Naive thymus-derived CD8-positive, alpha-beta T cell (primary cell): ENCODE measurements around the gene UTF1. TPM values are rescaled to one million over a fixed set of nuclear protein-coding genes. Genes with fewer than 3 reads are reported as not detected.

ENCODE experiments used
- ATAC-seq, 2 donors: fragments of 150-1000 bp; cut with Tn5 transposase in 1 of 2; sonication (Bioruptor Pico), chemical (Tn5 transposase) in 1 of 2; 1 replicate in 1 of 2; 2 replicates in 1 of 2; pipeline ENCODE4 v1.10.0; 2021; ENCODE audit warnings: mild to moderate bottlenecking in 2 of 2, moderate library complexity in 2 of 2
- POLR2A ChIA-PET: fragments of 350-600 bp; sonication (Branson Sonifier 250); formaldehyde crosslinking; loops from one replicate; lab custom pipeline; 2021; ENCODE audit warnings: antibody characterized with exemption; lab: Charles Lee
- DNase-seq, 10 donors: peaks; one replicate each; pipeline versions ENCODE4 v3.0.0 to v3.0.0-alpha.2; 2020 to 2022
- H3K27ac Mint-ChIP-seq, 10 donors: one replicate each; pipeline ENCODE4 v1.8.0; 2020 to 2022; ENCODE audit warnings: mild to moderate bottlenecking in 10 of 10, mixed read lengths in 10 of 10, moderate library complexity in 4 of 10, inconsistent platforms in 1 of 10
- H3K27me3 Mint-ChIP-seq, 5 donors: one replicate each; pipeline ENCODE4 v1.8.0; 2021 to 2022; ENCODE audit warnings: mixed read lengths in 5 of 5
- H3K36me3 Mint-ChIP-seq, 3 donors: one replicate each; pipeline ENCODE4 v1.8.0; 2020 to 2022; ENCODE audit warnings: mixed read lengths in 3 of 3, mild to moderate bottlenecking in 2 of 3, inconsistent platforms in 1 of 3
- H3K4me1 Mint-ChIP-seq, 4 donors: one replicate each; pipeline ENCODE4 v1.8.0; 2021 to 2022; ENCODE audit warnings: mixed read lengths in 4 of 4
- H3K4me3 Mint-ChIP-seq, 10 donors: one replicate each; pipeline ENCODE4 v1.8.0; 2020 to 2022; ENCODE audit warnings: mild to moderate bottlenecking in 10 of 10, mixed read lengths in 10 of 10, moderate library complexity in 6 of 10, inconsistent platforms in 1 of 10
- H3K9me3 Mint-ChIP-seq, 9 donors: one replicate each; pipeline ENCODE4 v1.8.0; 2020 to 2022; ENCODE audit warnings: mixed read lengths in 9 of 9, mild to moderate bottlenecking in 3 of 9, inconsistent platforms in 1 of 9, moderate library complexity in 1 of 9
- polyA plus RNA-seq, 3 donors: library from polyadenylated mRNA; unstranded; fragments of 300-500 nt; fragmentation: Illumina TruSeq; gene quantifications; one replicate each; pipeline ENCODE4 v1.2.3, GENCODE V29; 2021
- total RNA-seq, 8 experiments: library from RNA in 2 of 8; stranded (reverse) in 2 of 8; gene quantifications; one replicate each; pipeline ENCODE4 v1.2.3 and lab custom pipeline; 2021 to 2026

UTF1 gene
- total and polyA plus RNA-seq, 5 experiments from 2014 or later: not detected

- H3K4me1 Mint-ChIP-seq: peaks cover 7 to 28% (median 23%) of the 10 kb centered on the region in 4 donors
- no peaks in the 10 kb centered on the region for H3K36me3 Mint-ChIP-seq
- no peak overlapping the region for H3K27ac Mint-ChIP-seq
- DNase-seq (no peak), ATAC-seq (peak; percentile 31 to 53)
- peaks cover 22 to 69% (median 52%) of the 10 kb centered on the region in 5 donors for H3K27me3 Mint-ChIP-seq
- peak overlapping the region in 1 of 10 donors; percentile 76 for H3K4me3 Mint-ChIP-seq
- H3K9me3 Mint-ChIP-seq: peaks cover 0 to 3% (median 0%) of the 10 kb centered on the region in 9 donors
- POLR2A ChIA-PET: no interaction called here
Measured at GRCh38 chr10:133236401-133237240, 6.6 kb downstream of the UTF1 start.

- DNase-seq (no peak), ATAC-seq (no peak)
- H3K4me1 Mint-ChIP-seq: peaks cover 7 to 33% (median 25%) of the 10 kb centered on the region in 4 donors
- H3K36me3 Mint-ChIP-seq: no peaks in the 10 kb centered on the region
- POLR2A ChIA-PET: no interaction called here
- peaks cover 20 to 67% (median 48%) of the 10 kb centered on the region in 5 donors for H3K27me3 Mint-ChIP-seq
- no peak overlapping the region for H3K27ac Mint-ChIP-seq
- peak overlapping the region in 3 of 10 donors; percentile 55 to 67 (median 57) for H3K4me3 Mint-ChIP-seq
- H3K9me3 Mint-ChIP-seq: peaks cover 0 to 3% (median 0%) of the 10 kb centered on the region in 9 donors
Measured at GRCh38 chr10:133237241-133237587, 7.2 kb downstream of the UTF1 start.

GRCh38 chr10:133237588-133238465, 7.8 kb downstream of the UTF1 start, which contains the start of gene VENTX:
Gene VENTX (plus strand): TSS chr10:133237855. CDS start chr10:133237915, 60 bp downstream.
- no peak for ATAC-seq
- peaks cover 11 to 38% (median 29%) of the 10 kb centered on the region in 4 donors for H3K4me1 Mint-ChIP-seq
- DNase-seq: no peak
- peaks cover 20 to 67% (median 54%) of the 10 kb centered on the region in 5 donors for H3K27me3 Mint-ChIP-seq
- no peaks in the 10 kb centered on the region for H3K36me3 Mint-ChIP-seq
- peak within 1 kb of the TSS in 6 of 10 donors; percentile 22 to 76 (median 61) for H3K4me3 Mint-ChIP-seq
- H3K27ac Mint-ChIP-seq: no peak within 1 kb of the TSS
- POLR2A ChIA-PET: no interaction called here
- H3K9me3 Mint-ChIP-seq: peaks cover 0 to 3% (median 0%) of the 10 kb centered on the region in 9 donors

GRCh38 chr10:133238466-133238804, 8.4 kb downstream of the UTF1 start:
- H3K27ac Mint-ChIP-seq: no peak overlapping the region
- peaks cover 24 to 66% (median 55%) of the 10 kb centered on the region in 5 donors for H3K27me3 Mint-ChIP-seq
- POLR2A ChIA-PET: no interaction called here
- no peak for ATAC-seq
- no peaks in the 10 kb centered on the region for H3K36me3 Mint-ChIP-seq
- peaks cover 11 to 43% (median 32%) of the 10 kb centered on the region in 4 donors for H3K4me1 Mint-ChIP-seq
- DNase-seq: no peak
- H3K4me3 Mint-ChIP-seq: peak overlapping the region in 5 of 10 donors; percentile 22 to 65 (median 52)
- H3K9me3 Mint-ChIP-seq: peaks cover 0 to 3% (median 0%) of the 10 kb centered on the region in 9 donors

- POLR2A ChIA-PET: no interaction called here
- Mint-ChIP-seq H3K27me3 (peaks cover 17 to 57% (median 51%) of the 10 kb centered on the region in 5 donors), H3K9me3 (peaks cover 0 to 3% (median 0%) of the 10 kb centered on the region in 9 donors), H3K36me3 (no peaks in the 10 kb centered on the region), H3K4me3 (no peak overlapping the region), H3K27ac (no peak overlapping the region), H3K4me1 (peaks cover 11 to 41% (median 30%) of the 10 kb centered on the region in 4 donors)
- DNase-seq (no peak), ATAC-seq (no peak)
Measured at GRCh38 chr10:133239990-133240389, 10.0 kb downstream of the UTF1 start.

- peak overlapping the region in 1 of 10 donors; percentile 11 for H3K27ac Mint-ChIP-seq
Measured at GRCh38 chr10:133241501-133242205, 11.6 kb downstream of the UTF1 start.

GRCh38 chr10:133242611-133243356, 12.8 kb downstream of the UTF1 start:
- Mint-ChIP-seq H3K4me3 (peak overlapping the region in 8 of 10 donors; percentile 3 to 73 (median 30)), H3K4me1 (peaks cover 8 to 32% (median 25%) of the 10 kb centered on the region in 4 donors), H3K27ac (peak overlapping the region in 3 of 10 donors; percentile 14 to 63 (median 34)), H3K9me3 (peaks cover 0 to 3% (median 0%) of the 10 kb centered on the region in 9 donors), H3K36me3 (no peaks in the 10 kb centered on the region), H3K27me3 (peaks cover 15 to 57% (median 47%) of the 10 kb centered on the region in 5 donors)
- POLR2A ChIA-PET: no interaction called here
- DNase-seq (no peak), ATAC-seq (no peak)

More at GRCh38 chr10:133241501-133242205, 11.6 kb downstream of the UTF1 start:
- ATAC-seq (peak; percentile 48 to 65), DNase-seq (peak in 1 of 10 donors; percentile 26)
- H3K9me3 Mint-ChIP-seq: peaks cover 0 to 3% (median 0%) of the 10 kb centered on the region in 9 donors
- no peaks in the 10 kb centered on the region for H3K36me3 Mint-ChIP-seq
- peaks cover 15 to 60% (median 45%) of the 10 kb centered on the region in 5 donors for H3K27me3 Mint-ChIP-seq
- POLR2A ChIA-PET: no interaction called here
- H3K4me3 Mint-ChIP-seq: peak overlapping the region; percentile 65 to 87 (median 83)
- H3K4me1 Mint-ChIP-seq: peaks cover 8 to 32% (median 26%) of the 10 kb centered on the region in 4 donors

- H3K27me3 Mint-ChIP-seq: peaks cover 14 to 53% (median 45%) of the 10 kb centered on the region in 5 donors
- no peak for DNase-seq
Measured at GRCh38 chr10:133243593-133243992, 13.6 kb downstream of the UTF1 start.

GRCh38 chr10:133245439-133246235, 15.6 kb downstream of the UTF1 start:
- H3K4me1 Mint-ChIP-seq: peaks cover 15 to 25% (median 21%) of the 10 kb centered on the region in 4 donors
- no peak for DNase-seq
- H3K27ac Mint-ChIP-seq: no peak overlapping the region
- H3K9me3 Mint-ChIP-seq: no peaks in the 10 kb centered on the region
- POLR2A ChIA-PET: no interaction called here
- no peaks in the 10 kb centered on the region for H3K36me3 Mint-ChIP-seq
- H3K4me3 Mint-ChIP-seq: no peak overlapping the region
- peaks cover 11 to 40% (median 33%) of the 10 kb centered on the region in 5 donors for H3K27me3 Mint-ChIP-seq
- no peak for ATAC-seq

More at GRCh38 chr10:133243593-133243992, 13.6 kb downstream of the UTF1 start:
- no peak overlapping the region for H3K27ac Mint-ChIP-seq
- H3K36me3 Mint-ChIP-seq: no peaks in the 10 kb centered on the region
- H3K9me3 Mint-ChIP-seq: peaks cover 0 to 3% (median 0%) of the 10 kb centered on the region in 9 donors
- peak overlapping the region in 1 of 10 donors; percentile 11 for H3K4me3 Mint-ChIP-seq
- H3K4me1 Mint-ChIP-seq: peaks cover 8 to 31% (median 25%) of the 10 kb centered on the region in 4 donors
- no peak for ATAC-seq
- POLR2A ChIA-PET: no interaction called here

GRCh38 chr10:133246236-133246626, 16.2 kb downstream of the UTF1 start:
- Mint-ChIP-seq H3K27ac (no peak overlapping the region), H3K27me3 (peaks cover 8 to 34% (median 27%) of the 10 kb centered on the region in 5 donors), H3K9me3 (no peaks in the 10 kb centered on the region), H3K36me3 (no peaks in the 10 kb centered on the region), H3K4me3 (no peak overlapping the region), H3K4me1 (peaks cover 11 to 19% (median 16%) of the 10 kb centered on the region in 4 donors)
- ATAC-seq (no peak), DNase-seq (no peak)
- POLR2A ChIA-PET: no interaction called here
